Transverse colon (tissue), 3 donors: ENCODE results near the gene SDR39U1.

Experiments used
- CTCF ChIP-seq, 5 experiments: fragments of 200-600 bp in 3 of 5; fragments of 450-650 bp in 2 of 5; sonication (generic) in 3 of 5; IDR thresholded peaks; 1 replicate in 2 of 5; 2 replicates in 3 of 5; pipeline ENCODE4 v1.5.1; 2016 to 2017; ENCODE audit warnings: antibody characterized with exemption in 5 of 5, inconsistent platforms in 3 of 5, mild to moderate bottlenecking in 2 of 5, moderate library complexity in 1 of 5
- POLR2A ChIP-seq: fragments of 450-650 bp; IDR thresholded peaks from one replicate; pipeline ENCODE4 v1.6.1; 2016; ENCODE audit warnings: antibody characterized with exemption, mild to moderate bottlenecking, moderate library complexity

- TF ChIP-seq POLR2A (no peak), CTCF (IDR thresholded peaks at IDR 0.05) (no peak)
Measured at GRCh38 chr14:24406416-24406815, 36.2 kb downstream of the SDR39U1 start.
